ENCODE measurements around the gene GPR55.

Gene GPR55

GRCh38 chr2:230912724-230913123 lies 12.3 kb downstream of the GPR55 start:
- Histone ChIP-seq H3K4me3 (ENCODE audit: low read depth in 1 of 2, low read length in 1 of 2) (no peak overlapping the region), H3K36me3 (no peaks in the 10 kb centered on the region), H3K27me3 (no peaks in the 10 kb centered on the region), H3K27ac (no peak overlapping the region), H3K9me3 (no peaks in the 10 kb centered on the region), H3K4me1 (ENCODE audit: control insufficient read depth in 1 of 2, insufficient read depth in 1 of 2, low read depth in 1 of 2, low read length in 1 of 2) (no peaks in the 10 kb centered on the region)
- TF ChIP-seq CTCF (IDR thresholded peaks at IDR 0.05) = no peak

- TF ChIP-seq CTCF (IDR thresholded peaks at IDR 0.05) = no peak
- Histone ChIP-seq H3K27ac (no peak overlapping the region), H3K36me3 (no peaks in the 10 kb centered on the region), H3K9me3 (no peaks in the 10 kb centered on the region), H3K4me1 (ENCODE audit: control insufficient read depth in 1 of 2, insufficient read depth in 1 of 2, low read depth in 1 of 2, low read length in 1 of 2) (no peaks in the 10 kb centered on the region), H3K4me3 (ENCODE audit: low read depth in 1 of 2, low read length in 1 of 2) (no peak overlapping the region), H3K27me3 (no peaks in the 10 kb centered on the region)
Observed at GRCh38 chr2:230912046-230912445, 13.0 kb downstream of the GPR55 start.

GRCh38 chr2:230910546-230911177 lies 14.4 kb downstream of the GPR55 start:
- Histone ChIP-seq H3K27me3 (no peaks in the 10 kb centered on the region), H3K9me3 (no peaks in the 10 kb centered on the region), H3K4me3 (ENCODE audit: low read depth in 1 of 2, low read length in 1 of 2) (no peak overlapping the region), H3K27ac (no peak overlapping the region), H3K36me3 (no peaks in the 10 kb centered on the region), H3K4me1 (ENCODE audit: control insufficient read depth in 1 of 2, insufficient read depth in 1 of 2, low read depth in 1 of 2, low read length in 1 of 2) (no peaks in the 10 kb centered on the region)
- no peak for TF ChIP-seq CTCF (IDR thresholded peaks at IDR 0.05)

GRCh38 chr2:230909841-230910545 lies 15.0 kb downstream of the GPR55 start:
- TF ChIP-seq CTCF (IDR thresholded peaks at IDR 0.05) = no peak
- H3K4me3 ChIP-seq (ENCODE audit: low read depth in 1 of 2, low read length in 1 of 2) = no peak overlapping the region
- no peak overlapping the region for H3K27ac ChIP-seq

GRCh38 chr2:230908595-230909191 lies 16.3 kb downstream of the GPR55 start:
- no peaks in the 10 kb centered on the region for H3K9me3 ChIP-seq
- H3K27ac ChIP-seq = no peak overlapping the region
- H3K4me3 ChIP-seq (ENCODE audit: low read depth in 1 of 2, low read length in 1 of 2) = no peak overlapping the region
- no peaks in the 10 kb centered on the region for H3K4me1 ChIP-seq (ENCODE audit: control insufficient read depth in 1 of 2, insufficient read depth in 1 of 2, low read depth in 1 of 2, low read length in 1 of 2)
- H3K36me3 ChIP-seq = no peaks in the 10 kb centered on the region
- no peak for TF ChIP-seq CTCF (IDR thresholded peaks at IDR 0.05)
- no peaks in the 10 kb centered on the region for H3K27me3 ChIP-seq

More at GRCh38 chr2:230909841-230910545, 15.0 kb downstream of the GPR55 start:
- Histone ChIP-seq H3K4me1 (ENCODE audit: control insufficient read depth in 1 of 2, insufficient read depth in 1 of 2, low read depth in 1 of 2, low read length in 1 of 2) (no peaks in the 10 kb centered on the region), H3K36me3 (no peaks in the 10 kb centered on the region), H3K9me3 (no peaks in the 10 kb centered on the region), H3K27me3 (no peaks in the 10 kb centered on the region)

All from neutrophil (primary cell).